ENCODE data around the gene MUC4. TPM values are rescaled to one million over a fixed set of nuclear protein-coding genes. Genes with fewer than 3 reads are reported as not detected.

The MUC4 gene
- total and polyA plus RNA-seq, 2 experiments from 2014 or later = 1.3 TPM

DNA sequence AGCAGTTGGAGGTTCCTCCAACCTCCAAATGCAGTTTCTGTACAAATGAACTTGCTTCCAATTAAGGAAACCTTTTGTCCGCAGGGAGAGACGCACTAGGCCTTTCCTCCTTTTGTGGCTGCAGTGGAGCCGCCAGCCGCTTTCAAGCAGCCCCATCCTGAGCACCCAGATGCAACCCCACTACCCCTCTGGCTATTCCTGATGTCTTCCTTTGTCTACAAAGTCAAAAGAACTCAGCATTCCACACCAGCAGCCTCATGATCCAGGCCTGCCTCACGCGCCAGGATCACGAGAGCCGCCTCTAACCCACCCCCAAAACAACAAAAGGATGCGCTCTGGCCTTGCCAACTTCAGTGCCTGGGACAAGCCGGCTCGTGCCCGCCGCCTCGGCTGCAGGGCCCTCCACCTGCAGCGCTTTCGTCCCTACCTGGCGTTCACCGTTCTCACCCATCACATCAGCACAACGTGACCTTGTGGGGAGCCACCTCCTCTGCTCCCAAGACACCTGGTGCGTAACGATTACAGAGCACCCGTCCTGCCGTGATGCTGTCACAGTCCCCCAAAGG is 48.2 kb upstream of the MUC4 start (continued):
- TF ChIP-seq, protein P1, sequence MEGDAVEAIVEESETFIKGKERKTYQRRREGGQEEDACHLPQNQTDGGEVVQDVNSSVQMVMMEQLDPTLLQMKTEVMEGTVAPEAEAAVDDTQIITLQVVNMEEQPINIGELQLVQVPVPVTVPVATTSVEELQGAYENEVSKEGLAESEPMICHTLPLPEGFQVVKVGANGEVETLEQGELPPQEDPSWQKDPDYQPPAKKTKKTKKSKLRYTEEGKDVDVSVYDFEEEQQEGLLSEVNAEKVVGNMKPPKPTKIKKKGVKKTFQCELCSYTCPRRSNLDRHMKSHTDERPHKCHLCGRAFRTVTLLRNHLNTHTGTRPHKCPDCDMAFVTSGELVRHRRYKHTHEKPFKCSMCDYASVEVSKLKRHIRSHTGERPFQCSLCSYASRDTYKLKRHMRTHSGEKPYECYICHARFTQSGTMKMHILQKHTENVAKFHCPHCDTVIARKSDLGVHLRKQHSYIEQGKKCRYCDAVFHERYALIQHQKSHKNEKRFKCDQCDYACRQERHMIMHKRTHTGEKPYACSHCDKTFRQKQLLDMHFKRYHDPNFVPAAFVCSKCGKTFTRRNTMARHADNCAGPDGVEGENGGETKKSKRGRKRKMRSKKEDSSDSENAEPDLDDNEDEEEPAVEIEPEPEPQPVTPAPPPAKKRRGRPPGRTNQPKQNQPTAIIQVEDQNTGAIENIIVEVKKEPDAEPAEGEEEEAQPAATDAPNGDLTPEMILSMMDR (conservative IDR thresholded peaks at IDR 0.05; ENCODE audit: low read depth in 2 of 2) = no peak
- no peak for TF ChIP-seq EZH2phosphoT487 (IDR thresholded peaks at IDR 0.05; ENCODE audit: unreplicated experiment)
- no peak for TF ChIP-seq STAT1 (IDR thresholded peaks at IDR 0.05; ENCODE audit: unreplicated experiment)
- TF ChIP-seq EZH2 (IDR thresholded peaks at IDR 0.05; ENCODE audit: low read depth, unreplicated experiment) = no peak
- no peak for TF ChIP-seq NANOG (IDR thresholded peaks at IDR 0.05; ENCODE audit: borderline replicate concordance)

DNA sequence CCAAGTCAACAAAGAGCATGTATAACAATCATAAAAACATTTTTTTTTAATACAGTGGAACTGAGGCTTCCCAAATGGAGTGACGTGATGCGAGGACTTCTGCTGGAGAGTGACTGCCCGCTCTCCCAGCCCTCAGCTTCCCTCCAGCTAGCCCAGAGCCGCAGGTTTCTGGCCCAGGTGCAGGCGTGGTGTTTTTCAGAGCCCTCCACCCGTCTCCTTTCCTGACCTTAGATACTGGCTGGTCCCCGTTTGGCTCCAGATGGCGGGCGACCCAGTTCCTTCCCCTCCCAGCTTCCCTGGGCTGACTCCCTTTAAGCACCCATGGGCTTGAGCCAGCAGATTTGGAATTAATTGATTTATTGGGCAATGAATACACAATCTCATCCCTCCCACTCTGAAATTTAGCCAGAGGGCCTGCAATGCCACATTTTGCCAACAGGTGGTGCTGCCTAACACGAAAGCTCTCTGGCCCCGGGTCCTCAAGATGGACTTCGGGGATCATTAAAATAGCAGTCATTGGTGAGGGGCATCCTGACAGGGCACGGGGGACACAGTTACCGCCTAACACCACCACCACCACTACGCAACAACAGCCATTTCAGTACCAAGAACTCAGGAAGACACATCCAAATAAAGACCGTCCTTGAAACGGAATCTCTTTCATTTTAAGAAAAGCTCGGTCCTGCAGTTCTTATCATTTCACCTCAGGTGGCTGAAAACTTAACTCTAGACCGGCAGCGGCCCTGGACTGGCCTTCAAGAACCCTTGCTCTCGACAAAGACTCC is 47.5 kb upstream of the MUC4 start:
- Mint-ChIP-seq H3K4me3 (peak overlapping the region; percentile 41; the same call in 2 of the 3 replicates), H3K27me3 (ENCODE audit: insufficient read depth, low read depth, poor library complexity) (peaks cover 14% of the 10 kb centered on the region), H3K9me3 (no peaks in the 10 kb centered on the region), H3K27ac (peak overlapping the region; percentile 32), H3K4me1 (peaks cover 17% of the 10 kb centered on the region), H3K36me3 (ENCODE audit: low read depth) (no peaks in the 10 kb centered on the region)
- H3K4me3 ChIP-seq = no peak overlapping the region
- H4K20me1 ChIP-seq (replicated peaks; ENCODE audit: insufficient read depth) = no peaks in the 10 kb centered on the region
- no peaks in the 10 kb centered on the region for H3K36me3 ChIP-seq (ENCODE audit: insufficient read depth)
- TF ChIP-seq POLR2AphosphoS5 (IDR thresholded peaks at IDR 0.05; ENCODE audit: low read depth) = no peak
- no peak for TF ChIP-seq NANOG (IDR thresholded peaks at IDR 0.05; ENCODE audit: borderline replicate concordance)
- TF ChIP-seq STAT1 (IDR thresholded peaks at IDR 0.05; ENCODE audit: unreplicated experiment) = no peak
- TF ChIP-seq, protein P1 (conservative IDR thresholded peaks at IDR 0.05; ENCODE audit: low read depth in 2 of 2) = peak; percentile 97 to 98
- no peak for TF ChIP-seq EZH2phosphoT487 (IDR thresholded peaks at IDR 0.05; ENCODE audit: unreplicated experiment)
- ATAC-seq = peak; percentile 58
- 0 out of 2 replicates have a peak overlapping the region, but pooled peaks have one; percentile 21 for H3K4me2 ChIP-seq
- peak; percentile 89 for DNase-seq (ENCODE audit: low spot score)
- peak overlapping the region; percentile 83 for H2AFZ ChIP-seq
- no peaks in the 10 kb centered on the region for H3K9me2 ChIP-seq (ENCODE audit: insufficient read depth)
- no peaks in the 10 kb centered on the region for H3K27me3 ChIP-seq (ENCODE audit: insufficient read depth)
- peak overlapping the region; percentile 57; the same call in 1 of the 2 replicates for H3K27ac ChIP-seq (ENCODE audit: low read depth)
- peaks cover 4% of the 10 kb centered on the region; the same call in 1 of the 2 replicates for H3K4me1 ChIP-seq (ENCODE audit: insufficient read depth)
- H3F3A ChIP-seq (replicated peaks; ENCODE audit: low read depth) = peaks cover 3% of the 10 kb centered on the region; the same call in 1 of the 2 replicates
- H3K79me2 ChIP-seq (replicated peaks; ENCODE audit: insufficient read depth) = no peaks in the 10 kb centered on the region
